ENCODE data around the gene MYEF2.

MYEF2 gene

GRCh38 chr15:48145923-48146322 is 32.2 kb downstream of the MYEF2 start:
- no peak for DNase-seq (ENCODE audit: low read depth)

GRCh38 chr15:48144889-48145288 is 33.2 kb downstream of the MYEF2 start:
- DNase-seq (ENCODE audit: low read depth), result no peak

- DNase-seq (ENCODE audit: low read depth), result no peak
Measured at GRCh38 chr15:48143856-48144255, 34.2 kb downstream of the MYEF2 start.

- no peak for DNase-seq (ENCODE audit: low read depth)
Measured at GRCh38 chr15:48132874-48133273, 45.2 kb downstream of the MYEF2 start.

- no peak for DNase-seq (ENCODE audit: low read depth)
Measured at GRCh38 chr15:48131324-48131723, 46.8 kb downstream of the MYEF2 start.

- DNase-seq (ENCODE audit: low read depth), result no peak
Measured at GRCh38 chr15:48126667-48127355, 51.3 kb downstream of the MYEF2 start.

- DNase-seq (ENCODE audit: low read depth), result no peak
Measured at GRCh38 chr15:48121849-48122248, 56.2 kb downstream of the MYEF2 start.

- DNase-seq (ENCODE audit: low read depth), result no peak
Measured at GRCh38 chr15:48120745-48121144, 57.4 kb downstream of the MYEF2 start, which contains the start of gene SLC24A5. Gene SLC24A5, plus strand, starts transcription at chr15:48120990. Its CDS starts 55 bp downstream, at chr15:48121045.

GRCh38 chr15:48119277-48119676 is 58.8 kb downstream of the MYEF2 start:
- no peak for DNase-seq (ENCODE audit: low read depth)

GRCh38 chr15:48112242-48112641 is 65.9 kb downstream of the MYEF2 start:
- no peak for DNase-seq (ENCODE audit: low read depth)

GRCh38 chr15:48109856-48110531 is 68.1 kb downstream of the MYEF2 start:
- no peak for DNase-seq (ENCODE audit: low read depth)

GRCh38 chr15:48109212-48109611 is 68.9 kb downstream of the MYEF2 start:
- no peak for DNase-seq (ENCODE audit: low read depth)

- no peak for DNase-seq (ENCODE audit: low read depth)
Measured at GRCh38 chr15:48105936-48106335, 72.2 kb downstream of the MYEF2 start.

GRCh38 chr15:48103647-48104046 is 74.4 kb downstream of the MYEF2 start:
- no peak for DNase-seq (ENCODE audit: low read depth)

- DNase-seq (ENCODE audit: low read depth), result no peak
Measured at GRCh38 chr15:48102167-48102566, 75.9 kb downstream of the MYEF2 start.

GRCh38 chr15:48101376-48101961 is 76.6 kb downstream of the MYEF2 start:
- DNase-seq (ENCODE audit: low read depth), result no peak

- no peak for DNase-seq (ENCODE audit: low read depth)
Measured at GRCh38 chr15:48097264-48097663, 80.8 kb downstream of the MYEF2 start.

- no peak for DNase-seq (ENCODE audit: low read depth)
Measured at GRCh38 chr15:48096813-48097212, 81.3 kb downstream of the MYEF2 start.

- no peak for DNase-seq (ENCODE audit: low read depth)
Measured at GRCh38 chr15:48096355-48096786, 81.7 kb downstream of the MYEF2 start.

- DNase-seq (ENCODE audit: low read depth), result no peak
Measured at GRCh38 chr15:48091522-48091921, 86.6 kb downstream of the MYEF2 start.

- DNase-seq (ENCODE audit: low read depth), result no peak
Measured at GRCh38 chr15:48090666-48091065, 87.4 kb downstream of the MYEF2 start.

GRCh38 chr15:48090115-48090514 is 88.0 kb downstream of the MYEF2 start:
- no peak for DNase-seq (ENCODE audit: low read depth)

GRCh38 chr15:48089702-48090101 is 88.4 kb downstream of the MYEF2 start:
- no peak for DNase-seq (ENCODE audit: low read depth)

Measured in activated T-cell treated with anti-CD3 and anti-CD28 coated beads for 48 hours (primary cell).